ENCODE measurements around the gene VPS16.

VPS16 gene

DNA sequence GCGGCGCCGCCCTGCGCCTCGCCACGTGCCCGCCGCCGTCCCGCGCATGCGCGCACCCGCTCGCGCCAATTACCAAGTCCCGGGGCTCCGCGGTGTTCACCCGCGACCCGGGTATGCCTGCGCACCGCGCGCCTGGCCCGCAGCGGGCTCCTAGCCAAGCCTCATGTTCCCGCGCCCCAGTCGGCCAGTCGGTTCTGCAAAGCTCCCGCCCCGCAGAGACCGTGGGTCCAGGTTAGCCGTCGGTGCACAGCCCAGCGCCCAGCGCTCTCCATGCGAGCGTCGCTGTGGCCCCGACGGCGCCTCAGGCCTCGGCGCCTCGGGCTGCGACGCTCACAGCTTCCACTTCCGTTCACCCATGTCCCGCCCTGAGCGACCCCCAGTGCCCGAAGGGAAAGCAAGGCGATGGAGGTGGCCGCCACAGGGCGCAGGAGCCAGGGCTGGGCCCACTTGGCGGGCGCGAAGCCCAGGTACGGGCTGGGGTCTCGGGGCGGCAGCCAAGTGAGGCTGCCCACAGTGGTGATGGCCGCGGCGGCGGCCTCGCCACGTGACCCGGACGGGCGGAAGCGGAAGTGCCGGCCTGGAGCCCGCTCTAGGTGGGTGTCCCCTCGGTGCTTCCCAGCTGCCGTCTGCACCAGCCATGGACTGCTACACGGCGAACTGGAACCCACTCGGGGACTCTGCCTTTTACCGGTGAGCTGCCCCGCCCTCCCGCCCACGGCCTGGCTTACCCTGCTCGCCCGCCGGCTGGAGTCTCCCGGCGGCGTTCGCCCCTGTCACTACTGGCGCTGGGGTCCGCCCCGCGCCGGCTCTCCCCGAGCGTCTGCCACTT lies at the start of gene VPS16, which contains the start of gene PCED1A:
Gene VPS16, plus strand, starts transcription at position 608 of the 829 bp plus-strand sequence. Its CDS starts 30 bp downstream, at position 638.
Gene PCED1A, minus strand, starts transcription at position 518 of the 829 bp plus-strand sequence. CDS start 743 bp downstream, outside the sequence.
- DNase-seq = peak; percentile 79 to 92

DNA sequence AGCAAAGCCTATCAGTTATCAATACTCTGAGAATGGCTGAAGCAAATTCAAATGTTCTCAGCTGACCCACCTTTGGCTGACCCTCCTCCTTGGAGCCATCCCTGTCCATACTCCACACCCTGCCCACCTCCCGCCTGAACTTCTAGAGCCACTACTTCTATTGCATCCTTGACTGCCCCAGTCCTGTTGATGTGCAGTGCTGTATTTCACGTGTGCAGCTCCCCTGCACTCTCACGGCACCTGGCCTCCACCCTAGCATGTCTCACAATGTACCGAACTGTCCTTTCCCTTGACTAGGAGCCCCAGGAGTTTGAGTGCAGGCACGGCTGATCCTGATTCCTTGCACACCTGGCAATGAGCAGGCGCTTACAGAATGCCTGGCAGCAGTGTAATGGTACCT lies 47.1 kb upstream of the VPS16 start:
- DNase-seq = no peak

DNA sequence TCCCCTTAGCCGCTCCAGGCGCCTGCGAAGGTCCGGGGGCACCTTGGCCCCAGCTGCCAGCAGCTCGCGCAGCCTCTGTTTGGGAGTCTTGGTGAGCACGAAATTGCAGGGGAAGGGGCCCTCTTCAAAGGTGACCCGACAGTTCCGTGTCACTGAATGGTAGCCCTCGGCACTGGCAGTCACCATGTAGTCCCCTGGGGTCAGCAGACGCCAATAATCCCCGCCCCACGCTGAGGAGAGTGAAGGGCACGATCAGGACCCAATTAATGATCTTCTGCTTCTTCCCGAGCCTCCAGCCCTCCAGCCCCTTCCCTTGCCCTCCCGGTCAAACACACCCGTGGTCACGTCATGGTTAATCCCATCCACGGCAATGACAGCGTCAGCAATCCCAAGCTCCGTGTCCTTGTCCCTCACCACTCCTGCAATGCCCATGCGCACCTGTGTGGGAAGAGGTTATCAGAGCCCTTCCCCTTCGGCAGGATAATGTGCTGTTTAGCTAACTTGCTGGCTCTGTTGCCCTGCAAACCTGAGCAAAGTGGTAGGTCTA lies 46.3 kb upstream of the VPS16 start:
- no peak for DNase-seq

DNA sequence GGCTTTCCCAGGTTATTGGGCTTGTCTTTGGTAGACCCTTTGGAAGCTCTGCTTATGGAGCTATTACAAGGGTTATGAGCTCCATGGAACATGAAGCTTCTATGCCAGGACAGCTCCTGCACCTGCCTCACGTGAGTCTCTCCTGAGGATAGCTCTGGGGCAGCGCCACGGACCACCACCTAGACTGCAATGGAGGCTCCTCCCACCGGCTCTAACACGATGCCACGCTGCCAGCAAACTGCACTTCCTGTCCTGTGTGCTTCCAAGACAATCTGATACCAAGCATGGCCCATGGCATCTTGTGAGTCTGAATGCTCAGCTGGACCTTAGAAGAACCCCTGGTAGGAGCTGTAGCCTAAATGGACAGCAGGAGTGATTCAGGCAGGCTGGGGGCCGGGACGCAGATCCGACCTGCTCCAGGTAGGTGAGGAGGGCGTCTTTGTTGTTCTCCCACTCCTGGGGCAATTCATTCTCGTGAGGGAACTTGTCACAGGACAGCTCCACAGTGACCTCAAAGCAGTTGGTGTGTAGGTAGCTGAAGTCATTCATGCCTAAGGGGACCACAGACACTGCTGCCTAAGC lies 45.6 kb upstream of the VPS16 start:
- no peak for DNase-seq

DNA sequence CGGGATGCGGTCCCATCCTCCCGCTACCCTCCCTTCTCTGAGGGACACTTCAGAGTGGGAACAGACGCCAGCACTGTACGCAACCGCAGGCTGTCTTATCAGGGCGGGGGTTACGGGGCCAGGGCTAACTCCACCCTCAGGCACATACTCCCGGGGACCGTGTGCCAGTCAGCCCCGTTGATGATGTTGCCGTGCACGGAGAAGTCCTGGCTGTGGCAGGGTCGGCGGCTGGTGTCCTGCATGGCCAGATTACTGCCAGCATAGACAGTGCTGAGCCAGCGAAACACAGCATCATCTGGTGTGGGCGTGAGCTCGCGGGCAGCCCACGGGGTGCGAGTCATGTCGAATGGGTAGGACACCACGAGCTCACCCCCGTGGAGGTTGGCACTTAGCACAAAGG lies 45.1 kb upstream of the VPS16 start:
- no peak for DNase-seq

DNA sequence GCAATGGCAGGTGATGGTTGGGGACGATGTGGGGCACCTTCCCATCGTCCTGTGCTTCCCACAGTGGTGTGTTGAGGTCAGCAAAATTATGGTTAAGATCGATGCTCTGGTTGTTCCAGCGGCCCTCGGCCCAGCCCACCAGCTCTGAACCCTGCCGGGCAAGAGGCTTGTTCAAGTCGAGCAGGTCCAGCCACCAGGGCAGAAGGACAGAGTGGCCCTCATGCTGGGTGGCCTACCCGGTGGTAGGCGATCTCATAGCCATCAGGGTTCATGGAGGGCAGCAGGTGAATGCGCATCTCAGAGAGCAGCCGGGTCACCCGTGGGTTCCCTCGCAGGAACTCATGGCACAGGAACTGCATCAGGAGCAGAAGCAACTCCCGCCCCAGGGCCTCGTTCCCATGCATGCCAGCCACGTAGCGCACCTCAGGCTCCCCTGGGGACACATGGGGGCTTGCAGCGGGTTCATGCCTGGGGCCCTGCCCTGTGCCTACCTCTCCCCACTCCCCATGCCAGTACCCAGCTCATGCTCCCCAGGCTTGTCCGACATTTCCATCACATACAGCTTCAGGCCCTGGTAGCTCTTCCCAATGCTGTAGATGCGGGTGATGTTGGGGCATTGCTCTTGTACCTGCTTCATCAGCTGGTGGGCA lies 44.4 kb upstream of the VPS16 start:
- no peak for DNase-seq

DNA sequence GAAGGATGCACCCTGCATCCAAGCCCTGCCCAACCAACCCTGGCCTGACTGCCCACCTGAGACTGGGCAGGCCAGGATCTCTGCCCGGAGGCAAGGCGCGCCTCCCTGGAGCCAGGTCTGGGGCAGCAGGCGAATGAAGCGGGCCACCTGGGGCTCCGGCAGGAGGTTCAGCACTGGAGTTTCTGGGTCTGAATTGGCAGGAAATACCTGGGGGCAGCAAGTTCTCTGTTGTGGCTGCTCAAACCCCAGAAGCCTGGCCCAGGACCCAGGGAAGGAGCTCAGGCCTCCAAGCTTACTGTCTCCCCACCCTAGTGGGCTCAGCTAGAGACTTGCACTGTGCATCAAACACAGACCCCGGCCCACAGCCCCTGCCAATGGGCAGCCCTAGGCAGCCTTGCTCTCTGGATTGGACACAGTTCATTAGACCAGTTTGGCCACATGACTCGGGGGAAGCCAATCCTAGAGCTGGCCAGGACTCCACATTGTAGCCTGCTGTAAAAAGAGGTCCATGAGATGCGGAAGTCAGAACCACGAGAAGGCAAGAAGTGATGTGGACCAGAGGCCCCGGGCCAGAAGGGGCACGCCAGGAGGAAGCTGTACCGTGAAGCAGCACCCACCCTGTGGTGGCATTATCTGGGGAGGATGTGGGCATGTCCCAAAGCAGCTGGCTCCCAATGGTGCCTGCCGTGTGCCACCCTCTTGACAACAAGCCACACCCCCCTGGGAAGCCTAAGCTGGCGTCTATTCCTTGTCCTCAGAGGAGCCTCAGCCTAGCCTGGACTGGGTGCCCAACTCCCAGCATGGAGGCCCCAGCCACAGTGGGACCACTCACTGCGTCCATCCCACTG lies 43.2 kb upstream of the VPS16 start:
- no peak for DNase-seq

DNA sequence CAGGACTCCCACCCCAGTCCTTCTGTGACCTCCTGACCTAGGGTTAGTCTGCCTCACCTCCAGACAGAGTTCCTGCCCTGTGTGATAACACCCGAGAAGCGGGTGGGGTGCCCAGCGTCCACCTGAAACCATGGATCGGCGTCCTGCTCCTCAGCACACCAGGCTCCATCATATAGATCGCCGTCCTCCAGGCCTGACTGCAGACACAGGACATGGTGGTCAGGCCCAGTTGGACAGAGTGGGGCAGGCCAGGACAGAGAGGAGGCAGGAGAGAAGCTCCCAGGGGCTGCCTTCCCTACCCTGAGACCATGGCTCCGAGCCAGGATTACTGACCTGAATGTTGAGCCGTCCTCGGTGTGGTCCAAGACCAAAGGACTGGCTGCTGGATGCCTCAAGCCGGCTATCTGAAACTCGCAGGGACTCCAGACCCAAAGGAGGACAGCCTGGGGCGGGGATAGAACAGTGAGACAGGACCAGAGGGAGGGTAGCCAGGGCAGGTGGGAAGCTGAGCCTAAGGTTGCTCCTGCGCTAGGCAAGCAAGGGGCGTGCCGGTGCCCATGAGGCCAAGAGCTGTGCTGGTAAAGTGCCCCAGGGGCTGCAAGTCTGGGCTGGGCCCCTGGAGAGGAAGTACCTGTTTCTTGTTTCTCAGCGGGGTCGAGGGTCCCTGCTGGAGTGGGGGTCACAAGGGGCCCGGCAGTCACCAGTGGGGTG lies 42.3 kb upstream of the VPS16 start:
- DNase-seq = no peak

DNA sequence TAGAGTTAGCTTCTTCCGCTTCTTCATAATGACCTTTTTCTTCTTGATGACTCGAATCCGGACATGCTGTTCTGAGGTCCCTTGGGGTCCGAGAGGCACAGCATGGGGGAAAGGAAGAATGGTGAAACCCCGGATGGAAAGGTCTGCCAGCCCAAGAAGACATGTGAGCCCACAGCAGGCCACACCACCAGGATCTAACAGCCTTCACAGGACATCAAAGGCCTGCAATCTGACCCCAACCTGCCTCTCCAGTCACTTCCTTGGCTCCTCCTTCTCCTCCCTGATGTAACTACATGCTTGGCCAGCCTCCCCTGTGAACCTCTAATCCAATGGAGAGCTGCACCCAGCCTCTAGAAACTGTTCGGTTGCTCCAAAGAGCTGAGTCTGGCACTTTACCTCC lies 41.7 kb upstream of the VPS16 start:
- no peak for DNase-seq

DNA sequence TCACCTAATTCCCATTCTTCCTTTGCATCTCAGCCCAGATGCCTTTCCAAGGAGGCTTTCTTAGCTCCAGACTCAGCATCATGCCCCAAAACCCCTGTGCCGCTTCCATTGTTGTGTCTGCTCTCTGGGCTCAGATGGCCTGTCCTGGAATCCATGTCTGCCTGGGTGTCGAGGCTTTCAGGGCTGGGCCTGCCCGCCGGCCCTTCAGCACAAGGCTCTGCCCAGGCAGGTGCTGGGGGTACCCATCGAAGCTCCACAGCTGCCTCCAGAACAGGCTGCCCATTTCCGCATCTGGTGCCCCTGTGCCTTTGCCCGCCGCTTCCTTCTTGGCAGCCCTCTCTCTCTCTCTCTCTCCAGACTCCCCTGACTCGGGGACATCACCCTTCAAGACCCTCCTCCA lies 41.3 kb upstream of the VPS16 start:
- no peak for DNase-seq

DNA sequence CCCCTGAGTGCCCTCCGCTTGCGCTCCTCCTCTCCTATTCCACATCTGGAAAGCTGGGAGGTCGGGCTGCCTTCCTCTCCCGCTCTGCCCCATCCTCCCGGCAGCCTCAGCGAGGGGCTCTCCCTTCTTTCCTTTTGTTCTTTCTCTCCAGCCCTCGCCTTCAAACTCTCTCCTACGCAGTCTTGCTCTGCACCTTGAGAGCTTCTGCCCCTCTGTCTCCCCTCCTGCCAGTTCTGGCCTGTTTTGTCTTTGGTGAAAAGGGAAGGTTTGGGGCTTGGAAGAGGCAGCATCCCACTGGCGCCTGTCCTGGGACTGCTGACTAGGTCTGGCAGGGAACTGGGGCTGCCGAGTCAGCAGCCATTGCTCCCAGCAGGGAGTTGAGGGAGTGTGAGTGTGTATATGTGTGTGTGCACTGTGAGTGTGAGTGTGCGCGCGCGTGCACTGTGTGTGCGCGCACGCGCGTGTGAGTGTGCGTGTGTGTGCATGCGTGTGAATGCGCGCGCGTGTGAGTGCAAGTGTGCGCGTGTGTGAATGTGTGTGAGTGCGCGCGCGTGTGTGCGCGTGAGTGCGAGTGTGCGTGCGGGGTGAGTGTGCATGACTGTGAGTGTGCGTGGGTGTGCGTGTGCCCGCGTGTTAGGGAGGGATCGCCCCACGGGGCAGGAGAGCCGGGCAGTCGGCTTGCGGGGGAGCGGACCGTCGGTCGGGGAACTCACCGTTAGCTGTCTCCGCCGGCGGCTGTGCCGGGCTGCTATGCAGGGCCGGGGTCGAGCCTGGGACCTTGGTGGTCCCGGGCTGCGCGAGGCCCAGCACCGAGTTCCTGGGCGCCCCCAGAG lies 40.6 kb upstream of the VPS16 start:
- no peak for DNase-seq

DNA sequence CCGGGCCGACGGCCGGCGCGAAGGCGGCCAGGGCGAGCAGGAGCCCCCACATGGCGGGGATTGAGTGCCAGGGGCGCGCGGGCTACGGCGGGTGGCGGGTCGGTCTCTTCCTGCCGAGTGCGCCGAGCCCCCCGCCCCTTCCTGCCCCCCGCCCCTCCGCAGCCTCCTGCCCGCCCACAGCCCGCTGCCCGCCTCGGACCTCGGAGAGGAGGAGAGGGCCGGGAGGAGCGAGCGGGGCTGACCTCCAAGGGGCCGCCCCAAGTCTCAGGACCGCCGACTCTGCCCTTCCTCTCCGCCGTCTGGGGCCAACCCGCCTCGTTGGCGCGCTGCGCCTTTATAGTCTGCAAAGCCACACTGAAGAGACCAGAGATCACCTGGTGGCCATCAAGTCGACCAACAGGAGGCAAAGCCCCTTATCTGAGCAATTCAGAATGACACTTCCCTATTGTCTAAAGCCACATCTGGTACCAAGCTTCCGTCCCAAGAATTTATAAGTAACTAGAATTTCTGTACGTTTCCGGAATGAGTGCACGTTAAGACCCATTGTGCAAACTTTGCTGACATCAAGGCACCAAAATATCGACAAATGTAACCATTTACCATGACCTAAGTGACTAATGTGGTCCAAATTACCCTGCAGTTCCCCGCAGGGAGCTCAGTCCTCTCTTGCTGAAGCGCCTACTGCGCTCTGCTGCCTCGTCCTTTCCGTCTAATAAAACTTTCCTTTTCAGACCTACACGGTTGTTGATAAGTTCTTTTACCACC lies 39.8 kb upstream of the VPS16 start, which contains the start of gene CPXM1:
Gene CPXM1, minus strand, starts transcription at position 107 of the 765 bp plus-strand sequence. Its CDS starts 55 bp downstream, at position 52.
- no peak for DNase-seq

DNA sequence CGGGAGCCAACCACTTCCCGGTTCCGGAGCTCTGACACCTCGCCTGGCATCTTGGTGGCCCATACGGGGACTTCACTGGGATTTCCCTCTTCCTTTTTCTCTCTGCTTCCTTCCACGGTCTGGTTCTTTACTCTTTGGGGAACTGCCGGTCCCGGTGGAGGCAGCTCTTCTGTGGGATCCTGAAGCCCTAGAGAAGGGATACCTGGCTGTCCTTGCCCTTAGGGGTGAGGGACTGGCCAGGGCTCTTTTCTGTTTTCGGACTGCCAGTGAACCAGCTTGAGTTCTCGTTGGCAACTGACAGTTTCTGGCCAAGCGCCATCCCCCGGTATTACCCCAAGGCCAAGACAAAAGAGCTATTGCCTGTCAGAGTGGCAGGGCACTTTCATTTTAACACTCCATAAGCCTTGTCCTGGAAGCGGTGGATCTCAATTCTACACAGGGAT lies 39.2 kb upstream of the VPS16 start:
- DNase-seq = no peak

DNA sequence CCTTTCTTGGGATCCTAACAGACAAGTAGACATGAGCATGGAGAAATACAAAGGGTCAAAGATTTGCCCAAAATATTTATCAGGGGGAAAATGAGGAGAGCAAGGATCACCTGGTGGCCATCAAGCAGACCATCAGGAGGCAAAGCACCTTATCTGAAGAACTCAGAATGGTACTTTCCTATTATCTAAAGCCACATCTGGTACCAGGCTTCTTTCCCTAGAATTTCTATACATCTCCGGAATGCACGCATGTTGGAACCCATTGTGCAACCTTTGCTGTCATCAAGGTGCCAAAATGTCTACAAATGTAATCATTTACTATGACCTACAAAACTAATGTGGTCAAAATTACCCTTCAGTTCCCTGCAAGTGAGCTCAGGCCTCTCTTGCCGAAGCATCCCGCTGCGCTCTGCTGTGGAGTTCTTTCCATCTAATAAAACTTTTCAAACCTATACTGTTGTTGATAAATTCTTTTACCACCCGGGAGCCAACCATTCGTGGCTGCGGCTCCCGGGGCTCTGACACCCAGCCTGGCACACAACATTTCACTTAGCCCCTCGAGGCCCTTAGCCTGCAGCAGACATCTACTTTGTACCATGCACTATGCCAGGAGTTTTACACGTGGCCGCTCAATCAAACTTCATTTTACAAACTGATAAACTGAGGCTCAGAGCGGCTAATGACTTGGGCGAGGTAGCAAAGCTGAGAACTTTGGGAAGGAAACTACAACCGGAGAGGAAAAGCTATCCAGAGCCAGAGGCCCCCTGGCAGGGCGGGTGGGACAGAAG lies 36.3 kb upstream of the VPS16 start:
- DNase-seq = no peak

DNA sequence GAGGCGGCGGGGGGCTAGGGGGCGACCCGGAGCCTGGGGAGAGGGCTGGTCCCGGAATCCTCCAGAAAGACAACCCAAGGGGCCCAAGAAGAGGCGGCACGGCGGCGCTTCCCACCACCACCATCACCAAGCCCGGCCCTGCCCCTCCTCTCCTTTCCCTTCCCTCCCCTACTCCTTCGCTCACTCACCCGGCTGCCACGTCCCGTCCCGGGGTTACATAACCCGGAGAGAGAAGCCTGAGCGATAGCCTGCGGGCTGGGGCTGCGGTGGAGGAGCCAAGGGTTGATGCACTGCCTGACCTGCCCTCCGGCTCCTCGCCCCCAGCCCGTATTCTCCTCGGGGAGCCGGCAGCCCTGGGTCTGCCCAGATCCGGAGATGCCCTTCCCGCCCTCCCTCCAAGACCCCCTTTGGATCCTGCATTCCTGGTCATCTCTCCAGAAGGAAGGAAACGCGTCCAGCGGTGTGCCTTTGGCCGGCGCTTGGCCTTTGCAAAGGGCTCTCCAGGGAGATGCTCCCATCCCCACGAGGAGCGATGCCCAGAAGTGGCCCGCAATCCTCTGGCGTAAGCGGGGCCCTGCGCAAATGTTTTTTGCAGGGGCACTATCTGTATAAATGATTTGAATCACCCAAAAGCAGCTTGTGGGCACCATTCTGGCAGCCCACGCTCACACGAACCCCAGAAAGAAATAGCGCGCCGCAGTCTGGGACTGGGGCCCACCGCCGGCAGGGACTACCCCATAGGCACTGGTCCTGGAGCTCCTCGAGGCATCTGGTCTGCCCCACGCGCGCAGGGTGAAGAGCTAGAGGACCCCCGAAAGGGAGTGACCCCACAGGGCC lies 35.5 kb upstream of the VPS16 start:
- no peak for DNase-seq

DNA sequence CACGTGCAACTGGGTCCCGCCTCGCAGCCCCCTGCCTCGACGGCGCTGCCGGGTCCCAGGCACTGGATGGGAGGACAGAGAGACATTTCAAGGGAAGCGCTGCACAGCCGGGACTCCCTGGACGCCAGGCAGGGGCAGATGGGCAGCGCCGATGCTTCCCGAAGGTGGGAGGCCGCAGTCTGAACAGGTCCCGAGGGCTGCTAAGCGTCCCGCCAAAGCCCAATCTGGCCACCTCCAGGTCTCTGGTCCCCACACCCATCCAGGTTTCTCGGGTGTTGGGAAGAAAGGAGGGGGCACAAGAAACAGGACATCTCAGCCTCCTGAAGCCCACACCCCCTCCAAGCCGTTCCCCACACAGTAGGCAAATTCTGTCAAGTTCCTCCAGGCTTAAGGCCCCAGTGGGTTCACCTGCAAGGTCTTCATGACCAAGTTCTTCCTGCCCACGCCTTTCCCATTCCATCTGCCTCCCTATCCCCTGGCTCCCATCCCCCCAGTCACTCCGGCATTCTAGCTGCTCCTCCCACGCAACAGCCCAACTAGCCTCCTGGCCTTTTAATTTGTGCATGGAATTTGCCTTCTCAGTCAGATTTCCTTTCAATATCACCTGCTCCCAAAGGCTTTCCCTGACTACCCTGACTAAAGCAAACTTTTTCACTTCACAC lies 34.7 kb upstream of the VPS16 start:
- DNase-seq = no peak

DNA sequence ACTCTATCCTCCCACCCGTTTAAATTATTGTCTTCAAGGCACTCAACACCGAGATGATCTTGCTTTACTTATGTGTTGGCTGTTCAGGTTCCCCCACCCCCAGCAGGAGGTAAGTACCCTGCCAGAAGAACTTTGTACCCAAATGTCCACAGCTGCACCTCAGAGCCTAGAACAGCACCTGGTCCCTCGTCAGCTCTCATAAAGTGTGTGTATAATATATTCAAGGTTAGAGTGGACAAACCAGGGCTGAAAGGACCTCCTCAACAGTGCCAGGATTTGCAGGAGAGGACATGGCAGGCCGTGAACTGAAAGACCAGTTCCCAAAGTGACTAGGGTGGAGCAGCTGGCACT lies 34.2 kb upstream of the VPS16 start:
- no peak for DNase-seq

DNA sequence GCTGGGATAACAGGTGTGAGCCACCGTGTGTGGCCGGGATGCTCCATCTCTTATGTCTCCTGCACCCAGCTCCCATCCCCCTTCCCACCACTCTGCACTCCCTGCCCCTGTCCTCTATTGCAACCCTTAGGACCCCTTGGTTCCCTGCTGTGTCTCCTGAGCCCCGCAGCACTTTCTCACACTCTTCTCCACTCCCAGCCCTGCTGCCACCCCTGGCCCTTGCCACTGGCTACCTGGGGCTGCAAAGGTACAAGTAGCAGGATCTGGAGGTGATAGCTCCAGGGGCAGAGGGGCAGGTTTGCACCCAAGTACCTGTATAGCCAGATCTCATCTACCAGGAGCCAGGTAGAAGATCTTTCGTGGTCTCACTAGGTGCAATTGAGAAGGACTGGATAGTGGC lies 33.5 kb upstream of the VPS16 start:
- DNase-seq = no peak
